DND-41 (cell line): Measurements from ENCODE around the gene RAD21L1.

Experiments used
- ATAC-seq: fragments of 200-7000 bp; cut with Tn5 transposase; 3 replicates; pipeline ENCODE4 v1.9.1; 2021; ENCODE audit warnings: low read depth; ENCODE audit not compliant: insufficient read depth
- DNase-seq: peaks from one replicate; pipeline ENCODE4 v3.0.0-alpha.2; 2020
- H2AFZ ChIP-seq: 2 replicates; pipeline ENCODE4 v1.6.0; 2012; ENCODE audit warnings: low read depth, low read length
- H3K27ac ChIP-seq: 2 replicates; pipeline ENCODE4 v1.5.1; 2012; ENCODE audit warnings: low read length, inconsistent platforms
- H3K27me3 ChIP-seq: fragments of 200-600 bp; sonication (generic); 2 replicates; pipeline ENCODE4 v1.6.0; 2012; ENCODE audit warnings: low read length, mild to moderate bottlenecking, inconsistent platforms; ENCODE audit not compliant: insufficient read depth, poor library complexity
- H3K36me3 ChIP-seq: 2 replicates; pipeline ENCODE4 v1.5.1; 2012; ENCODE audit warnings: low read length, inconsistent platforms; ENCODE audit not compliant: insufficient read depth
- H3K4me1 ChIP-seq: 2 replicates; pipeline ENCODE4 v1.5.1; 2012; ENCODE audit warnings: mild to moderate bottlenecking, low read length; ENCODE audit not compliant: insufficient read depth
- H3K4me2 ChIP-seq: 2 replicates; pipeline ENCODE4 v1.6.0; 2012; ENCODE audit warnings: mild to moderate bottlenecking, moderate library complexity, low read length, inconsistent platforms; ENCODE audit not compliant: insufficient read depth
- H3K4me3 ChIP-seq, 2 experiments: fragments of 200-600 bp in 1 of 2; shearing (Covaris generic) in 1 of 2; 2 replicates each; pipeline ENCODE4 v1.5.1; 2012 to 2016; ENCODE audit warnings: inconsistent platforms in 2 of 2, low read length in 2 of 2, mild to moderate bottlenecking in 2 of 2, low read depth in 1 of 2, moderate library complexity in 1 of 2
- H3K79me2 ChIP-seq: 2 replicates; pipeline ENCODE4 v1.6.0; 2012; ENCODE audit warnings: low read length, inconsistent platforms; ENCODE audit not compliant: insufficient read depth
- H3K9ac ChIP-seq: 2 replicates; pipeline ENCODE4 v1.6.0; 2012; ENCODE audit warnings: low read depth, mild to moderate bottlenecking, inconsistent platforms, low read length, moderate library complexity
- H3K9me3 ChIP-seq: 2 replicates; pipeline ENCODE4 v1.5.1; 2012; ENCODE audit warnings: low read length, moderate library complexity, mild to moderate bottlenecking, inconsistent platforms; ENCODE audit not compliant: insufficient read depth, severe bottlenecking
- H4K20me1 ChIP-seq: 2 replicates; pipeline ENCODE4 v1.6.0; 2012; ENCODE audit warnings: low read length; ENCODE audit not compliant: insufficient read depth
- CTCF ChIP-seq: IDR thresholded peaks from 2 replicates; pipeline ENCODE4 v1.5.1; 2012; ENCODE audit warnings: borderline replicate concordance, low read length, moderate library complexity, mild to moderate bottlenecking; ENCODE audit not compliant: poor library complexity, severe bottlenecking; ENCODE audit errors: extremely low read depth
- EZH2 ChIP-seq: IDR thresholded peaks from 3 replicates; pipeline ENCODE4 v1.6.1; 2012; ENCODE audit warnings: borderline replicate concordance, low read depth, mild to moderate bottlenecking, moderate library complexity, low read length, inconsistent platforms; ENCODE audit not compliant: severe bottlenecking

Gene RAD21L1

GRCh38 chr20:1189827-1190226 is 36.0 kb upstream of the RAD21L1 start:
- no peak for TF ChIP-seq EZH2
- TF ChIP-seq CTCF: no peak
- Histone ChIP-seq H2AFZ (no peak overlapping the region), H3K36me3 (no peaks in the 10 kb centered on the region), H4K20me1 (no peaks in the 10 kb centered on the region; the same call in 1 of the 2 replicates), H3K4me2 (no peak overlapping the region), H3K4me1 (no peaks in the 10 kb centered on the region), H3K27ac (no peak overlapping the region), H3K79me2 (no peaks in the 10 kb centered on the region), H3K9ac (no peak overlapping the region), H3K4me3 (no peak overlapping the region), H3K27me3 (no peaks in the 10 kb centered on the region), H3K9me3 (no peaks in the 10 kb centered on the region)
- DNase-seq (no peak), ATAC-seq (no peak)

- no peak overlapping the region for H3K9ac ChIP-seq
- no peak overlapping the region for H3K4me2 ChIP-seq
- DNase-seq (no peak), ATAC-seq (no peak)
- no peak overlapping the region for H2AFZ ChIP-seq
- peaks cover 2% of the 10 kb centered on the region; the same call in 1 of the 2 replicates for H4K20me1 ChIP-seq
- no peaks in the 10 kb centered on the region for H3K36me3 ChIP-seq
- H3K79me2 ChIP-seq: no peaks in the 10 kb centered on the region
- TF ChIP-seq CTCF (no peak), EZH2 (no peak)
- no peaks in the 10 kb centered on the region for H3K27me3 ChIP-seq
- H3K9me3 ChIP-seq: no peaks in the 10 kb centered on the region
- H3K4me1 ChIP-seq: no peaks in the 10 kb centered on the region
- no peak overlapping the region for H3K27ac ChIP-seq
- H3K4me3 ChIP-seq: no peak overlapping the region
Measured at GRCh38 chr20:1190847-1191246, 35.0 kb upstream of the RAD21L1 start.

- no peak for ATAC-seq
- H3K27ac ChIP-seq: no peak overlapping the region
- TF ChIP-seq CTCF (no peak), EZH2 (no peak)
Measured at GRCh38 chr20:1191299-1191698, 34.5 kb upstream of the RAD21L1 start.

GRCh38 chr20:1195226-1195625 is 30.6 kb upstream of the RAD21L1 start:
- no peaks in the 10 kb centered on the region for H3K36me3 ChIP-seq
- H3K4me1 ChIP-seq: no peaks in the 10 kb centered on the region
- H3K9ac ChIP-seq: no peak overlapping the region
- DNase-seq: no peak
- peaks cover 2% of the 10 kb centered on the region for H3K9me3 ChIP-seq
- H3K4me3 ChIP-seq: no peak overlapping the region
- 0 out of 2 replicates have a peak, but pooled peaks cover 4% of the 10 kb centered on the region for H4K20me1 ChIP-seq
- ATAC-seq: no peak
- H3K4me2 ChIP-seq: no peak overlapping the region
- TF ChIP-seq CTCF (no peak), EZH2 (no peak)
- no peak overlapping the region for H3K27ac ChIP-seq
- H2AFZ ChIP-seq: no peak overlapping the region
- no peaks in the 10 kb centered on the region for H3K27me3 ChIP-seq
- H3K79me2 ChIP-seq: no peaks in the 10 kb centered on the region

More at GRCh38 chr20:1191299-1191698, 34.5 kb upstream of the RAD21L1 start:
- no peaks in the 10 kb centered on the region for H3K79me2 ChIP-seq
- H3K36me3 ChIP-seq: no peaks in the 10 kb centered on the region
- no peak overlapping the region for H3K4me2 ChIP-seq
- peaks cover 4% of the 10 kb centered on the region; the same call in 1 of the 2 replicates for H4K20me1 ChIP-seq
- no peaks in the 10 kb centered on the region for H3K27me3 ChIP-seq
- DNase-seq: no peak
- no peak overlapping the region for H2AFZ ChIP-seq
- no peaks in the 10 kb centered on the region for H3K9me3 ChIP-seq
- no peak overlapping the region for H3K4me3 ChIP-seq
- H3K9ac ChIP-seq: no peak overlapping the region
- no peaks in the 10 kb centered on the region for H3K4me1 ChIP-seq
